Uterus (tissue), 4 donors: ENCODE data around the gene KRT79. TPM values are rescaled to one million over a fixed set of nuclear protein-coding genes. Genes with fewer than 3 reads are reported as not detected.

Experiments used
- DNase-seq, 2 donors: peaks; one replicate each; pipeline ENCODE4 v3.0.0-alpha.2; 2019 to 2020
- H3K27ac ChIP-seq, 2 donors: fragments of 200-600 bp; sonication (generic); 1 replicate in 1 of 2; 2 replicates in 1 of 2; pipeline ENCODE4 v1.5.1; 2016 to 2018
- H3K27me3 ChIP-seq, 2 donors: fragments of 200-600 bp; sonication (generic); one replicate each; pipeline ENCODE4 v1.5.1; 2018 to 2019; ENCODE audit warnings: control low read depth in 1 of 2
- H3K36me3 ChIP-seq, 2 donors: fragments of 200-600 bp; sonication (generic); one replicate each; pipeline ENCODE4 v1.5.1; 2019; ENCODE audit warnings: control low read depth in 1 of 2
- H3K4me1 ChIP-seq, 2 donors: fragments of 200-600 bp; sonication (generic); one replicate each; pipeline ENCODE4 v1.5.1; 2018 to 2019; ENCODE audit warnings: control low read depth in 1 of 2
- H3K4me3 ChIP-seq, 2 donors: fragments of 200-600 bp; sonication (generic); 1 replicate in 1 of 2; 2 replicates in 1 of 2; pipeline ENCODE4 v1.5.1; 2018 to 2019; ENCODE audit warnings: mild to moderate bottlenecking in 1 of 2
- H3K9me3 ChIP-seq, 2 donors: fragments of 200-600 bp; sonication (generic); one replicate each; pipeline ENCODE4 v1.5.1; 2019; ENCODE audit warnings: control low read depth in 1 of 2
- POLR2A ChIP-seq, 2 donors: fragments of 450-650 bp; IDR thresholded peaks; one replicate each; pipeline ENCODE4 v1.6.1; 2016; ENCODE audit warnings: antibody characterized with exemption in 2 of 2, mild to moderate bottlenecking in 1 of 2, moderate library complexity in 1 of 2
- intact Hi-C: fragments of 100-400 bp; cut with DNase I; formaldehyde crosslinking; loops from one replicate; pipeline ENCODE4 v1.15.1; 2023; ENCODE audit warnings: low total_unique reads
- total RNA-seq, 4 donors: library from RNA; depleted of rRNA in 3 of 4; stranded (reverse); fragments of >200 nt in 3 of 4; gene quantifications; one replicate each; pipeline versions ENCODE4 v1.1.0 to v1.2.4, GENCODE V29; 2014 to 2023
- TF ChIP-seq, protein P1 (sequence below), 4 experiments: fragments of 200-600 bp in 2 of 4; fragments of 450-650 bp in 2 of 4; sonication (generic) in 2 of 4; IDR thresholded peaks; one replicate each; pipeline ENCODE4 v1.5.1; 2016 to 2019; ENCODE audit warnings: antibody characterized with exemption in 4 of 4, mild to moderate bottlenecking in 2 of 4, moderate library complexity in 1 of 4
- donor health status: DM: yes; HTN: yes; CAD: no.

The KRT79 gene
- total RNA-seq, 4 donors from 2014 or later, result not detected

DNA sequence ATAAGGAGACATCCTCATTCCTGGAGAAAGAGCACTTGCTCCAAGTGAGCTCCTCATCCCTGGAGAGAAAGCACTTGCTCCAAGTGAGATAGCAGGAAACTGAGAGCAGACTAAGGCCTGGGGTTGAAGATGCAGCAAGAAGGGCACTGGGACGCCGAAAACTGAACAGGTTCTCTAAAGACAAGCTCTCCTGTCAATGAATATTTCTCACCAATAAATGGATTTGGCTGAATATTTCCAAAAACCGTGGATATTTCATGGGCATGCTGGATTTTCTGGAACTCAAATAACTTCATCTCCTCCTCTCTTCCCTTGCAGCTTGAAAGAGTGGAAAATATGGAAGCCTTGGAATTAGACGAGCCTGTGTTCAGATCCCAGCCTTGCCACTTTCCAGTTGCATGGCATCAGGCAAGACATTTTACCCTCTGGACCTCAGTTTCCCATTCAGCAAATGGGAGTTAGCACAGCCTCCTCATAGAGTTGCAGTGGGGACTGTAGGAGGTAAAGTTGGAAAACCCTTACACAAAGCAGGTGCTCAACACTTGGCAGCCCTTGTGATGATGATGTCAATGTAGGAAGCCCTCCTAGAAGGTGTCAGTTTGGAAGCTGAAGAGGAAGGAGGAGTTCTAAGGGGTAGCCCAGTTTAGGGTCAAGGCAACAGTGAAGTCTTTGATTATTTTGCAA, 52.6 kb downstream of the KRT79 start:
- Histone ChIP-seq H3K27ac (no peak overlapping the region), H3K4me3 (no peak overlapping the region), H3K27me3 (no peaks in the 10 kb centered on the region), H3K4me1 (no peaks in the 10 kb centered on the region), H3K9me3 (no peaks in the 10 kb centered on the region), H3K36me3 (no peaks in the 10 kb centered on the region)
- no peak for TF ChIP-seq POLR2A (IDR thresholded peaks at IDR 0.05)
- TF ChIP-seq, protein P1, sequence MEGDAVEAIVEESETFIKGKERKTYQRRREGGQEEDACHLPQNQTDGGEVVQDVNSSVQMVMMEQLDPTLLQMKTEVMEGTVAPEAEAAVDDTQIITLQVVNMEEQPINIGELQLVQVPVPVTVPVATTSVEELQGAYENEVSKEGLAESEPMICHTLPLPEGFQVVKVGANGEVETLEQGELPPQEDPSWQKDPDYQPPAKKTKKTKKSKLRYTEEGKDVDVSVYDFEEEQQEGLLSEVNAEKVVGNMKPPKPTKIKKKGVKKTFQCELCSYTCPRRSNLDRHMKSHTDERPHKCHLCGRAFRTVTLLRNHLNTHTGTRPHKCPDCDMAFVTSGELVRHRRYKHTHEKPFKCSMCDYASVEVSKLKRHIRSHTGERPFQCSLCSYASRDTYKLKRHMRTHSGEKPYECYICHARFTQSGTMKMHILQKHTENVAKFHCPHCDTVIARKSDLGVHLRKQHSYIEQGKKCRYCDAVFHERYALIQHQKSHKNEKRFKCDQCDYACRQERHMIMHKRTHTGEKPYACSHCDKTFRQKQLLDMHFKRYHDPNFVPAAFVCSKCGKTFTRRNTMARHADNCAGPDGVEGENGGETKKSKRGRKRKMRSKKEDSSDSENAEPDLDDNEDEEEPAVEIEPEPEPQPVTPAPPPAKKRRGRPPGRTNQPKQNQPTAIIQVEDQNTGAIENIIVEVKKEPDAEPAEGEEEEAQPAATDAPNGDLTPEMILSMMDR (IDR thresholded peaks at IDR 0.05), result no peak
- intact Hi-C loops, result no loop called here
- no peak for DNase-seq

DNA sequence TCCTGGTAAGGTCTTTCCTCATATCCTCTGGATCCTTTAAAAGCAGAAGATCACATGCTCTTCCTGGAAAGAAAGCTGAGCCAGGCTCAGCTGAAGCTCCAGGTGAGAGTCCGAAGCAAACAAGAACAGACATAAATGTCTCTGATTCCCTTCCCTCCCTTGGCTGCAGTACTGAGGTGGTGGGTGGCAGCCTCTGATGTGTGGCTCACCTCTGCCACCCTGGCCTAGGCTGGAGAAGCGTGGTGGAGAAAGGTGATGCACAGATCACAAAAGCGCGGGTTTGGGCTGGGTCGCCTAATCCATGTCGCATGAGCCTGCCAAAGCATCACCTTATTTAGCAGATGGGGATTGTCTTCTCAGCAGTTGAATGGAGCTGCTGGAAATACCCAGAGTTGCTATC, 54.2 kb downstream of the KRT79 start:
- no peak for DNase-seq
- intact Hi-C loops, result no loop called here
- H3K36me3 ChIP-seq, result no peaks in the 10 kb centered on the region
- H3K4me1 ChIP-seq, result no peaks in the 10 kb centered on the region
- TF ChIP-seq, protein P1 (IDR thresholded peaks at IDR 0.05), result no peak
- TF ChIP-seq POLR2A (IDR thresholded peaks at IDR 0.05), result no peak
- H3K27me3 ChIP-seq, result no peaks in the 10 kb centered on the region
- H3K9me3 ChIP-seq, result no peaks in the 10 kb centered on the region
- H3K4me3 ChIP-seq, result no peak overlapping the region
- no peak overlapping the region for H3K27ac ChIP-seq

DNA sequence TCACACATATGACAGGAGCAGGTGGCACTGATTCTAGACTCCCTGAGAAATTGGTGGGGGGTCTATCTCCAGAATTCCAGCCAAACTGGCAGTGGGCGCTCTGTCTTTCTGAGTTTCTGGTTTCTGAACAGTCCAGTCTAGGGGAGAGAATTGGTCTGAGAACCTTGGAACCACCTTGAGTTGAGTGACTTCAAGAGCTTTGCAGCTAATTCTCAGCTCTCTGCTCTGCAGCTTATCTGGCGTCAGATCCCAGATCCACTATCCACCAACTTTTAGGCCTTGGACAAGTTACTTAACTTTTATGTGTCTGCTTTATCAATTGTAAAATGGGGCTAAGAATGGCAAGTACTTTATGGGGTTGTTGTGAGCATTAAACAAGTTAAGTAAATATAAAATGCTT, 55.3 kb downstream of the KRT79 start:
- Histone ChIP-seq H3K9me3 (no peaks in the 10 kb centered on the region), H3K4me1 (no peaks in the 10 kb centered on the region), H3K27ac (no peak overlapping the region), H3K36me3 (no peaks in the 10 kb centered on the region), H3K27me3 (no peaks in the 10 kb centered on the region), H3K4me3 (no peak overlapping the region)
- DNase-seq, result no peak
- intact Hi-C loops, result no loop called here
- TF ChIP-seq POLR2A (IDR thresholded peaks at IDR 0.05), result no peak
- TF ChIP-seq, protein P1 (IDR thresholded peaks at IDR 0.05), result no peak

DNA sequence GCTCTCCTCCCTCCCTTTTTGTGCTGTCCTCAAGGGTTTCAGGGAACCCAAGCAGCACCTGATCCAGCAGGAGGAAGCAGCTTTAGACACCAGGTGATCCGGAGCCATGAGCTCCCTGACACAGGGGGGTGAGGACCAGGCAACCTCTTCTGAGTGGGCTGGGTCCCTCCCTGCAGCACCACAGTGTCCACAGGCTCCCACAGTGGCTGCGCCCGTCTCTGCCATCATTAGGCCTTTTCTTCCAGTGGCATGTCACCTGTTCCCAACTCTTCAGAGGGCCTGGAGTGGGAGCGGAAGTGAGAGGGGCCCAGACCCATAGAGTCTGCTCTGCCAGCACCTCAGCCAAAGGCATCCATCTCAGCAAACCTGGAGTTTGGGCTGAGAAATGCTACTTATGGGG, 56.5 kb downstream of the KRT79 start:
- Histone ChIP-seq H3K27ac (no peak overlapping the region), H3K9me3 (no peaks in the 10 kb centered on the region), H3K36me3 (no peaks in the 10 kb centered on the region), H3K27me3 (no peaks in the 10 kb centered on the region), H3K4me3 (no peak overlapping the region), H3K4me1 (no peaks in the 10 kb centered on the region)
- intact Hi-C loops, result no loop called here
- DNase-seq, result no peak
- no peak for TF ChIP-seq POLR2A (IDR thresholded peaks at IDR 0.05)
- TF ChIP-seq, protein P1 (IDR thresholded peaks at IDR 0.05), result no peak

DNA sequence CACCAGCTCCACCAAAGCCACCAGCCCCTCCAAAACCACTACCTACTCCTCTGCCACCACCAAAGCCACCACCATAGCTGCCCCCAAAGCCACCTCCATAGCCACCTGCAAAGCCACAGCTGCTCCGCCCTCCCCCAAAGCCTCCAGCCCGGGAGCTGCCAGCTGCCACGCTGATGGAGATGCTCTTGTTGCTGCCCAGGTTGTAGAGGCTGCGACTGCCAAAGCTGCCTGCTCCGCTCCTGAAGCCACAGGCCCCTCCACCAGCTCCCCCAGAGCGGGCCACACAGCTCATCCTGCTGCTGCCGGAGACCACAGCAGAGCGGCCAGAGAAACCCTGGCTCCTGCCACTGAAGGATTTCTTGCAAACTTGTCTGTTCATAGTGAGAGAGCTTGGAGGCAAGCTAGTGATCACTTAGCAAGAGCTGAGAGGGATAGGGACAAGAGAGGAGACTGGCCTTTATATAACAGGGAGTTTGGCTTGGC, 57.2 kb downstream of the KRT79 start, which contains the start of gene KRT76:
KRT76 (minus strand) TSS at position 433 of the 483 bp plus-strand sequence; CDS start at position 379, 54 bp downstream.
- intact Hi-C loops, result no loop called here

More for the DNA sequence above, 57.2 kb downstream of the KRT79 start, which contains the start of gene KRT76:
- H3K9me3 ChIP-seq, result no peaks in the 10 kb centered on the region
- H3K4me1 ChIP-seq, result no peaks in the 10 kb centered on the region
- no peak within 1 kb of the TSS for H3K4me3 ChIP-seq
- no peaks in the 10 kb centered on the region for H3K36me3 ChIP-seq
- no peaks in the 10 kb centered on the region for H3K27me3 ChIP-seq
- DNase-seq, result no peak
- TF ChIP-seq POLR2A (IDR thresholded peaks at IDR 0.05), result no peak
- TF ChIP-seq, protein P1 (IDR thresholded peaks at IDR 0.05), result no peak
- H3K27ac ChIP-seq, result no peak within 1 kb of the TSS
